AML-193 (cell line): ENCODE data around the gene HINT3.
A peak's percentile ranks its signal among the peaks of the same experiment; 100 is the strongest.
"Not testable (repeated sequence)": the region's sequence is repeated elsewhere in the genome, so short reads cannot be mapped to it uniquely, and the experiment has no call there.

ENCODE experiments used
- DNase-seq, 2 experiments: peaks; one replicate each; lab custom pipeline; 2025; lab: John Stamatoyannopoulos, UW

The HINT3 gene

GRCh38 chr6:125956506-125957390 lies at the start of gene HINT3:
Gene HINT3, plus strand, starts transcription at chr6:125956770. Its CDS starts 208 bp downstream, at chr6:125956978.
- DNase-seq: peak; percentile 97 to 98

DNA sequence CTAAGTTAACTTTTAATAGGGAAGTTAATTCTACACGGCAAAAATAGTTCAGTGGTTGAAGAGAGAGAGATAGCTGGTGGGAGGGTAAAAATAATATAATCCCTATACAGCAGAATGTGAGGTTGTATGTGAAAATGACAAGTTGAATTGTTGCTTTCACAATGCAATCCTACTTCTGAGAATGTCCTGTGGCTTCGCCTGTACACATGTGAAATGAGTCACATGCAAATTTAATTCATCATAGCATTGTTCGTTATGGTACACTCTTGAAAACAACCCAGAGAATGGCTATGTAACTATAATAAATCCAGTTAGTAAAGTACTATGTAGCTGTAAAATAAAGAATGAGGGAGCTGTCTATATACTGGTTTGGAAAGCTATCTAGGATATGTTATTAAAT lies 46.0 kb upstream of the HINT3 start:
- no peak for DNase-seq

DNA sequence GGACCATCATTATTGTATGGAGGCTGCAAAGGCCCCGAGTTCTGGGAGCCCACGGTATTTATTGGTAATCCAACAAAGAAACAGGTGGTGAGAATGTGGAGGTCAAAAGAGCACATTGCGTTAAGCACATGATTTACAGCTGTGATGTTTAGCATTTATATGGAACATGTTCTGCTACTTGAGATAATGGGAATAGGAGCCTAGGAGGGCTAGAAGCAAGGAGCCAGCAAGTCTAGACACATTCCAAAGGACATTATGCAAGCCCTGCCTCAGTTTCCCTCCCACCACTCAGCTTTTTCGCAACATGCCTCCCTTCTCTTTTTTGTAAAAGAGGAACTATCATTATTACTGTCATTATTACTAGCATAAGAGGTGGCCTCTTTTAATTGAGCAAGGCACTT lies 45.5 kb upstream of the HINT3 start:
- DNase-seq: peak; percentile 76 to 81

DNA sequence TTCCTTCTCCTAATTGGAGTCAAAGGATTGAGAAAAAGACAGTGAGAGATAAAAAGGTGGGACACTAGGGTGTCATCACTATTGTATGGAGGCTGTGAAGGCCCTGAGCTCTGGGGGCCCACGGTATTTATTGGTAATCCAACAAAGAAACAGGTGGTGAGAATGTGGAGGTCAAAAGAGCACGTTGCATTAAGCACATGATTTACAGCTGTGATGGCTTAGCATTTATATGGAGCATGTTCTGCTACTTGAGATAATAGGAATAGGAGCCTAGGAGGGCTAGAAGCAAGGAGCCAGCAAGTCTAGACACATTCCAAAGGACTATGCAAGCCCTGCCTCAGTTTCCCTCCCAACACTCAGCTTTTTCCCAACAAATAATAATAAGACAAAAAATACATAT lies 44.1 kb upstream of the HINT3 start:
- DNase-seq: not testable (repeated sequence)

DNA sequence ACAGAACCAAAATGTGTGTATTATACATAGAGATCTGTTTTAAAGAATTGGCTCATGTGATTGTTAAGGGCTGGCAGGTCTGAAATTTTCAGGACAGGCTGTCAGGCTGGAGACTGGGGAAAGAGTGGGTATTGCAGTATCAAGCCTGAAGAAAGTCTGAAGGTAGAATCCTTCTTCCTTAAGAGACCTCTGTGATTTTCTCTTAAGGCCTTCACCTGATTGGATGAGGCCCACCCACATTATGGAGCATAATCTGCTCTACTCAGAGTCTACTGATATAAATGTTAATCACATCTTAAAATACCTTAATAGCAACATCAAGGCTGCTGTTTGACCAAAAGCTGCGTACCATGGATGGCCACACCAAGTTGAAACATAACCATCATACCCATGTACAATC lies 43.4 kb upstream of the HINT3 start:
- no peak for DNase-seq

GRCh38 chr6:125913864-125914351 lies 42.7 kb upstream of the HINT3 start:
- no peak for DNase-seq

GRCh38 chr6:125918230-125918629 lies 38.3 kb upstream of the HINT3 start:
- no peak for DNase-seq

- DNase-seq: peak; percentile 99
These were observed 37.6 kb upstream of the HINT3 start for GRCh38 chr6:125918681-125919566.

- no peak for DNase-seq
These were observed 37.0 kb upstream of the HINT3 start for GRCh38 chr6:125919618-125920017.

GRCh38 chr6:125922322-125922860 lies 34.2 kb upstream of the HINT3 start:
- no peak for DNase-seq

GRCh38 chr6:125923366-125923877 lies 33.1 kb upstream of the HINT3 start:
- no peak for DNase-seq

- DNase-seq: peak; percentile 81 to 87
These were observed 32.4 kb upstream of the HINT3 start for GRCh38 chr6:125924169-125924568.

DNA sequence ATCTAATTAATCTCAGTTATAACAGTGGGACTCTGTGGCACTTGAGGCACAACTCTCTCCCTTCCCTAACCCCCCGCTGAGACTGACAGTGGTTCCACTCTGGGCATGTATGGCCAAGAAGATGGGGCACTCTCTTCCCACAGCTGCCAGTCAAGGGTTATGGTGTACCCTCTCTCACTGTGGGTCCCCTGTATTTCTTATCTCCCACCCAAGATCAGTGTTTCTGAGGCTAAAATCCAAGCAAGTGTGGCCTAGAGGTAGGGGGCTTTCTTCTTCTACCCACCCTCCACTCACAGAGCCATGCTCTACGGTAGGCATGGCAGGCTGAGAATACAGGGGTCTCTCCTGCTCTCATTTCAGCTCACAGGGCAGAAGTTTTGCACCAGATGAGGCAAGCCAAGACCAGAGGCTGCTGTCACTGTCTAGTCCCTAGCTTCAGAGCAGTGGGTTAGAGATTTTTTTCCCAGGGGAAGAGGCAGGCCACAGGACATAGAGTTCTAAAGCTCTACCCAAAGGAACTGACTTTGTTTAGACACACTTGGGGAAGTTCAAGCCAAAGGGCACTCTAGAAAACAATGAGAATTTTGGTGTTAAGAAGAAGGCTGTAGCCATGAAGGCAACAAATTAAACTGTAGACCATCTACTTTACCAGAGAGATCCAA lies 31.7 kb upstream of the HINT3 start:
- no peak for DNase-seq

DNA sequence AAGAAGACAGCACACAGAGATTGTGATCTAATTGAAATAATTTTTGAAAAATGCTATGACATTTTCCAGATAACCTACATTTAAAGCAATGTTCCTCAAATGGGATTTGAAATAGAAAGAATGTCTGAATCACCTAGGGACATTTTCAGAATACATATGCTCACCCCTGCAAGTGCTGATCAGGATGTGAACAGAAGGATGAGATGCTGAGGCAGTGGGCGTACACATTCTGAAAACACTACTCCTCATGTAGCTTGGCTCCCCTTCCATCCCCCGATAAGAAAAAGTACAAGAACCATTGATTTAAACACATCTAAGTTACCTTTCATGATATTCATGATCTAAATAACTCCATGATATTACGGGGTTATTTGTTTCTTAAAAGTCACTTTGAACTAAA lies 29.9 kb upstream of the HINT3 start:
- DNase-seq: no peak

DNA sequence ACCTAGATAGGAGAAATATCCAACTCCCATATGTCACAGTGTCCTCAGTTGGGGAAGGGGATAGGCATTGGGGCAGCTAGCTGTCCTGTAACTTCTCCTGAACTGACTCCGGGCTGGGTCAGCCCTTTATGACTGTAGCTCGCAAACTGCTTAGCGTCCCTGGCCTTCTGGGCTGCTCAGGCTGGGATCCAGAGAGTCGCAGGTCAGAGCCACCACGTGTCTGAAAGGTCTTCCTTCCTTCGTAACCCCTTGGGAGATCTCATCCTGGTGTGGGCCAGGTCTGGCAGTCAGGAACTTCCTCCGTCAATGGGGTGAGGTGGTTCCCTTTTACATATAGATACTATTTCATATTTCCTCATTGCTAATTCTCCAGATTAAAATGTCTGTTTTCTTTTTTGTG lies 28.8 kb upstream of the HINT3 start:
- no peak for DNase-seq

- no peak for DNase-seq
These were observed 25.7 kb upstream of the HINT3 start for GRCh38 chr6:125930765-125931418.

DNA sequence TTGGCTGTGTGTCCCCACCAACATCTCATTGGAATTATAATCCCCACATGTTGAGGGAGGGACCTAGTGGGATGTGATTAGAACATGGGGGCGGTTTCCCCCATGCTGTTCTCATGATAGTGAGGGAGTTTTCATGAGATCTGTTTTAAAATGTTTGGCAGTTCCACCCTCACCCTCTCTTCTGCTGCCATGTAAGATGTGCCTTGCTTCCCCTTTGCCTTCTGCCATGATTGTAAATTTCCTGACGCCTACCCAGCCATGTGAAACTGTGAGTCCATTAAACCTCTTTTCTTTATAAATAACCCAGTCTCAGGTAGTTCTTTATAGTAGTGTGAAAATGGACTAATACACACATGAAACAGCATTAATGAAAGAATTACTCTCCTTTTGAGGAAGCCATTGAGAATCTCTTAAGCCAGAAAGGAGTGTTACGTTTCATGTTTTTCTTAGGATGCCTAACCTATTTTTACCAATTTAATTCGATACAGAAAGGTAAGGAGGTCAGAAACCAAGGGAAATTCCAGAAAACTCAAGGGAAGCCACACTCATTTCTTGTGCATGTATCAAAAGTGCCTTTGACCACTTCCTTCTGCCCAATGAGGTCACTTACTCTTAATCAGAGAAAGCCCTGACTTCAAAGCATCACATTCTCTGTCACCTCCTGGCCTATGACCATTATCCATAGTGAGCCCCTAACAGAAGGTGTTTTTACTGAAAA lies 24.7 kb upstream of the HINT3 start:
- DNase-seq: no peak

GRCh38 chr6:125932451-125932795 lies 24.1 kb upstream of the HINT3 start:
- DNase-seq: no peak

- not testable (repeated sequence) for DNase-seq
These were observed 21.1 kb upstream of the HINT3 start for GRCh38 chr6:125935520-125935919.

- no peak for DNase-seq
These were observed 17.5 kb upstream of the HINT3 start for GRCh38 chr6:125939026-125939425.

- no peak for DNase-seq
These were observed 16.8 kb upstream of the HINT3 start for GRCh38 chr6:125939791-125940190.
